Stimulated activated CD8-positive, alpha-beta memory T cell treated with anti-CD3 and anti-CD28 coated beads, Interleukin-7, amount 100 ng/mL, for 48 hours (primary cell): ENCODE data around the gene PERCC1.
A peak's percentile ranks its signal among the peaks of the same experiment; 100 is the strongest.
"Not testable (repeated sequence)": the region's sequence is repeated elsewhere in the genome, so short reads cannot be mapped to it uniquely, and the experiment has no call there.

Experiments used
- DNase-seq, 2 donors: peaks; one replicate each; pipeline ENCODE4 v3.0.0-alpha.2; 2020; ENCODE audit warnings: low read depth in 1 of 2; ENCODE audit errors: extremely low read depth in 1 of 2

PERCC1 gene

GRCh38 chr16:1466054-1466453 lies 35.2 kb downstream of the PERCC1 start:
- no peak for DNase-seq

GRCh38 chr16:1466968-1467521 lies 36.2 kb downstream of the PERCC1 start:
- DNase-seq = no peak

- DNase-seq = no peak
Measured at GRCh38 chr16:1468426-1468810, 37.5 kb downstream of the PERCC1 start.

- DNase-seq = not testable (repeated sequence)
Measured at GRCh38 chr16:1469141-1469540, 38.3 kb downstream of the PERCC1 start.

GRCh38 chr16:1469693-1470201 lies 38.9 kb downstream of the PERCC1 start:
- no peak for DNase-seq

GRCh38 chr16:1470481-1471251 lies 39.8 kb downstream of the PERCC1 start:
- no peak for DNase-seq

- DNase-seq = no peak
Measured at GRCh38 chr16:1471569-1472194, 40.8 kb downstream of the PERCC1 start.

- DNase-seq = no peak
Measured at GRCh38 chr16:1472974-1473373, 42.1 kb downstream of the PERCC1 start.

GRCh38 chr16:1474082-1474795 lies 43.4 kb downstream of the PERCC1 start:
- DNase-seq = no peak

- peak; percentile 80 to 81 for DNase-seq
Measured at GRCh38 chr16:1474796-1475551, 44.1 kb downstream of the PERCC1 start, which contains the start of gene CLCN7. Gene CLCN7 (minus strand): TSS chr16:1475028. CDS start chr16:1474974, 54 bp downstream.

GRCh38 chr16:1475552-1476114 lies 44.8 kb downstream of the PERCC1 start:
- DNase-seq = no peak

- DNase-seq = no peak
Measured at GRCh38 chr16:1477033-1477432, 46.2 kb downstream of the PERCC1 start.

GRCh38 chr16:1478937-1479336 lies 48.1 kb downstream of the PERCC1 start:
- DNase-seq = not testable (repeated sequence)

GRCh38 chr16:1481906-1482835 lies 51.3 kb downstream of the PERCC1 start:
- no peak for DNase-seq
